Uterus (tissue), 2 donors: ENCODE data around the gene RUVBL2.

ENCODE experiments used
- POLR2A ChIP-seq, 2 donors: fragments of 450-650 bp; IDR thresholded peaks; one replicate each; pipeline ENCODE4 v1.6.1; 2016; ENCODE audit warnings: antibody characterized with exemption in 2 of 2, mild to moderate bottlenecking in 1 of 2, moderate library complexity in 1 of 2
- TF ChIP-seq, protein P1 (sequence below), 4 experiments: fragments of 200-600 bp in 2 of 4; fragments of 450-650 bp in 2 of 4; sonication (generic) in 2 of 4; IDR thresholded peaks; one replicate each; pipeline ENCODE4 v1.5.1; 2016 to 2019; ENCODE audit warnings: antibody characterized with exemption in 4 of 4, mild to moderate bottlenecking in 2 of 4, moderate library complexity in 1 of 4

DNA sequence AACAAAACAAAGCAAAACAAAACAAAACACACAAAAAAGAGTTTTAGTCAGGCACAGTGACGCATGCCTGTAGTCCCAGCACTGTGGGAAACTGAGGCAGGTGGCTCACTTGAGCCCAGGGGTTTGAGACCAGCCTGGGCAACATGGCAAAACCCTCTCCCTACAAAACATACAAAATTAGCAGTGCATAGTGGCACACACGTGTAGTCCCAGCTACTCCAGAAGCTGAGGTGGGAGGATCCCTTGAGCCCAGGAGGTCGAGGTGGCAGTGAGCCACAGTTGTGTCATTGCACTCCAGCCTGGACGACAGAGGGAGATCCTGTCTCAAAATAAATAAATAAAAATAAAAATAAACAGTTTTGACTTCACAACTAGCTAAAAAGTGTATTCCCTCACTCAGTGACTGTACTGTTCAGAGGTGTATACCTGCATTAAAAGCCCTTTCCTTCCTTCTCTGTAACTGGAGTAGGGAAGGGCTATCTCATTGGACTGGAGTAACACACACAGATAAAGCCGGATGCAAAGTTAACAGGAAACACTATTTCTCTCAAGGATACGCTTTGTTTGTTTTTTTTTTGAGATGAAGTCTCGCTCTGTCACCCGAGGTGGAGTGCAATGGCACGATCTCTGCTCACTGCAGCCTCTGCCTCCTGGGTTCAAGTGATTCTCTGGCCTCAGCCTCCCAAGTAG is 42.7 kb upstream of the RUVBL2 start:
- TF ChIP-seq, protein P1, sequence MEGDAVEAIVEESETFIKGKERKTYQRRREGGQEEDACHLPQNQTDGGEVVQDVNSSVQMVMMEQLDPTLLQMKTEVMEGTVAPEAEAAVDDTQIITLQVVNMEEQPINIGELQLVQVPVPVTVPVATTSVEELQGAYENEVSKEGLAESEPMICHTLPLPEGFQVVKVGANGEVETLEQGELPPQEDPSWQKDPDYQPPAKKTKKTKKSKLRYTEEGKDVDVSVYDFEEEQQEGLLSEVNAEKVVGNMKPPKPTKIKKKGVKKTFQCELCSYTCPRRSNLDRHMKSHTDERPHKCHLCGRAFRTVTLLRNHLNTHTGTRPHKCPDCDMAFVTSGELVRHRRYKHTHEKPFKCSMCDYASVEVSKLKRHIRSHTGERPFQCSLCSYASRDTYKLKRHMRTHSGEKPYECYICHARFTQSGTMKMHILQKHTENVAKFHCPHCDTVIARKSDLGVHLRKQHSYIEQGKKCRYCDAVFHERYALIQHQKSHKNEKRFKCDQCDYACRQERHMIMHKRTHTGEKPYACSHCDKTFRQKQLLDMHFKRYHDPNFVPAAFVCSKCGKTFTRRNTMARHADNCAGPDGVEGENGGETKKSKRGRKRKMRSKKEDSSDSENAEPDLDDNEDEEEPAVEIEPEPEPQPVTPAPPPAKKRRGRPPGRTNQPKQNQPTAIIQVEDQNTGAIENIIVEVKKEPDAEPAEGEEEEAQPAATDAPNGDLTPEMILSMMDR (IDR thresholded peaks at IDR 0.05) = no peak
- no peak for TF ChIP-seq POLR2A (IDR thresholded peaks at IDR 0.05)
